IPS DF 6.9 (cell line): ENCODE data around the gene MTRR.
"Not testable (repeated sequence)": the region's sequence is repeated elsewhere in the genome, so short reads cannot be mapped to it uniquely, and the experiment has no call there.

Experiments used
- DNase-seq: peaks from one replicate; pipeline ENCODE4 v3.0.0-alpha.2; 2013; ENCODE audit warnings: low read depth, low spot score
- H3K27ac ChIP-seq: one replicate; pipeline ENCODE4 v1.5.1; 2013; ENCODE audit warnings: low read length, control low read depth
- H3K27me3 ChIP-seq: 2 replicates; pipeline ENCODE4 v1.6.1; 2013; ENCODE audit warnings: mild to moderate bottlenecking, low read length; ENCODE audit not compliant: control insufficient read depth, insufficient read depth
- H3K36me3 ChIP-seq: 2 replicates; pipeline ENCODE4 v1.6.1; 2013; ENCODE audit warnings: low read length; ENCODE audit not compliant: control insufficient read depth, insufficient read depth
- H3K4me1 ChIP-seq: 2 replicates; pipeline ENCODE4 v1.6.1; 2013; ENCODE audit warnings: low read length; ENCODE audit not compliant: control insufficient read depth, insufficient read depth
- H3K4me3 ChIP-seq: 2 replicates; pipeline ENCODE4 v1.5.1; 2013; ENCODE audit warnings: mild to moderate bottlenecking, low read length
- H3K9me3 ChIP-seq: 2 replicates; pipeline ENCODE4 v1.6.1; 2013; ENCODE audit warnings: low read length, inconsistent platforms; ENCODE audit not compliant: control insufficient read depth, insufficient read depth
- WGBS: extraction: QIAGEN DNeasy Blood & Tissue Kit; methylation state at CpG from one replicate; pipeline ENCODE4 v1.1.7; 2013; ENCODE audit warnings: mixed read lengths, missing lambda C conversion rate; ENCODE audit not compliant: insufficient read length, insufficient coverage; 5-methylcytosine and 5-hydroxymethylcytosine counted together

MTRR gene

DNA sequence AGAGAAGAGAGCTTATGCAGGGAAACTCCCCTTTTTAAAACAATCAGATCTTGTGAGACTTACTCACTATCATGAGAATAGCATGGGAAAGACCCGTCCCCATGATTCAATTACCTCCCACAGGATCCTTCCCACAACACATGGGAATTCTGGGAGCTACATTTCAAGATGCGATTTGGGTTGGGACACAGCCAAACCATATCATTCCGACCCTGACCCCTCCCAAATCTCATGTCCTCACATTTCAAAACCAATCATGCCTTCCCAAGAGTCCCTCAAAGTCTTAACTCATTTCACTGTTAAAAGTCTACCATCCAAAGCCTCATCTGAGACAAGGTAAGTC lies 42.5 kb downstream of the MTRR start:
- WGBS, result no CpG with 5 or more reads among the region's 3 CpGs
- not testable (repeated sequence) for DNase-seq, H3K9me3 ChIP-seq, H3K27me3 ChIP-seq, H3K27ac ChIP-seq, H3K4me1 ChIP-seq, H3K4me3 ChIP-seq, H3K36me3 ChIP-seq

DNA sequence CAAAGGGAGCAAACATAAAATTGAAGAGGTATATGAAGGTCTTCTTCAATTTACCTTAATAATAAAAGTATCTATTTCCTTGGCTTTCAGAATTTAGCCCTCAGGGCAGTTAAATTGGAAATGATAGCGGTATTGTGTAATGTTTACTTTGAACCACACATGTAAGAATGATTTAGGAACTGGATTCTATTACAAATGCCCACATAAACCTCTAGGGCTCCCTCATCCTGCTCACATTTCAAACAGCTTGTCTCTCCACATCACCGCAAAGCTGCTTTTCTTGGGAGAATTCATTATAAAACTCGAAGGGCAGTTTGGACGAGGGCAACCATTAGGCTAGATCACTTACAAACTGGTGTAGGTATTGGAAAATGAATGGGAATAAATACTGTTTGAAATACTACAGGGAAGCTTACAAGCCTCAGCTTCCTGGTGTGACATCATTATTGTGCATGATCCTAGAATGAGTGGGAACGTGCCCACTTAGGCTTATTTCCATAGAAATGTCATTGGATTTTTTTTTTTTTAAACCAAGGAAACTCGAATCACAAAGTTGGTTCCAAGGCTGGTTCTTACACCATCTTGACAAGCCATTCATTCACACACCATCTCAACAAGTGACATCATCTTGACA lies 47.3 kb downstream of the MTRR start:
- no CpG with 5 or more reads among the region's 6 CpGs for WGBS

DNA sequence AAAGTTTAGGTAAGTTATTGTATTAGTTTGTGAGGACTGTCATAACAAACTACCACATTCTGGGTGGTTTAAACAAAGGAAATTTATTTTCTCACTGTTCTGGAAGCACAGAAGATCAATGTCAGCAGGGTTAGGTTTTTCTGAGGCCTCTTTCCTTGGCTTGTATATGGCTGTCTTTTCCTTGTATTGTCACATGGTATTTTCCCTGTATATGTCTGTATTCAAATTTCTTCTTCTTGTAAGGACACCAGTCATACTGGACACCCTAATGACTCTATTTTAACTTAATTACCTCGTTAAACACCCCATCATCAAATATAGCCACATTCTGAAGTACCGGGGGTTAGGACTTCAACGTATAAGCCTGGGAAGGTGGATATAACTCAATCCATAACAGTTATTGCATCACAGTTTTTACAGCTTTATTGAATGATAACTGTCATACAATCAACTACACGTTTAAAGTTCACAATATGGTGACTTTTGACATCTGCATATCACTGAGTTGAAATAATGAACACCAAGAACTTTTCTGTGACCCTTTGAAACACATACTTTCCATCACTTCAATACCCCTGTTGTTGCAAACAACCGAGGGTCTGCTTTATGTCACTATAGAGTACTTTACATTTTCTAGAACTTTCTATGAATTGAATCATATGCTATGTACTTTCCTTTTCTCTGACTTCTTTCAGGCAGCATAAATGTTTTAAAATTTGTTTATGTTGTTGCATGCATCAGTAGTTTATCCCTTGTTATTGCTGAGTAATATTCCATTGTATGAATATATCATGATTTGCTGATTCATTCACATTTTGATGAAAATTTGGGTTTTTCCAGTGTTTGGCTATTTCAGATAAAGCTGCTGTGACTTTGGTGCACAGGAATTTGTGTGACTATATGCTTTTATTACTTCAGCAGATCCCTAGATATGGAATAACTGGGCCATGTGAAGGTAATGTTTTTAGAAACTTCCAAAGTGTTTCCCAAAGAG lies 48.5 kb downstream of the MTRR start:
- DNase-seq, result no peak
- no peak overlapping the region for H3K4me3 ChIP-seq
- H3K36me3 ChIP-seq, result no peaks in the 10 kb centered on the region
- no peaks in the 10 kb centered on the region for H3K4me1 ChIP-seq
- no peaks in the 10 kb centered on the region for H3K9me3 ChIP-seq
- WGBS, result no CpG with 5 or more reads among the region's 5 CpGs
- H3K27ac ChIP-seq, result no peak overlapping the region
- no peaks in the 10 kb centered on the region for H3K27me3 ChIP-seq

More for the DNA sequence above, 47.3 kb downstream of the MTRR start:
- Histone ChIP-seq H3K36me3 (no peaks in the 10 kb centered on the region), H3K9me3 (no peaks in the 10 kb centered on the region), H3K27ac (no peak overlapping the region), H3K4me1 (no peaks in the 10 kb centered on the region), H3K27me3 (no peaks in the 10 kb centered on the region), H3K4me3 (no peak overlapping the region)
- no peak for DNase-seq

DNA sequence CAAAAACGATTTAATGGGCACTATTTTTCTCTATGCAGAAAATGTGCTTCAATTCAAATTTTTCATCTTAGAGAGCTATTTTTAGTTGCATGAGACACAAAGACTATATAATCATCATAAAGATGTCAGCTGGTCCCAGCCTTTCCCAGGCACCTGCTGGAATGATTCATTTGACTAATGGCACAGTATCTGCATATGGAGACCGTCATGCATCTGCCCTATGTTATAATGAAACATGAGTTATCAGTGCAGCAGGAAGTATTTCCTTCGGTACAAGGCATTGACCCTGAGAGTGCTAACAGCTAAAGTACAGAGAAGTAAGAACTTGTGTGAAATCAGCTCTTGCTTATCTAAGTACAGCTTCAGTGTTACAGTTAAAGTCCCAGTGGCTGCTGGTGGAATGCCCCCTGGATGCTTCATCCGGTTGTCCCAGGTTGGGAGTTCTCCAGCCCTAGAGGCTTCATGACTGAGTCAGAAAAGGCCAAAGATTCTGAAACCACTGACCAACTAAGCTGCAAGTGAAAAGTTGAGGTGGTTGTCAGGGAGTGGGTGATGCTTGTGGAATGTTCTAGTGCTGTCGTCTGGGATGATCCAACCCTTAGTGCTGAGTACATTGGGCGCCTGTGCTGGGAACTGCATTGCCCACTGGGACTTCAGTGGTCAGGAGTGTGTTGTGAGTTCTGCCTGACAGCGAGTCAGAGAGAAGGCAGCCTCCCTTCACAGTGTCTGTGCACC lies 57.2 kb downstream of the MTRR start:
- Histone ChIP-seq H3K9me3 (no peaks in the 10 kb centered on the region), H3K4me1 (no peaks in the 10 kb centered on the region), H3K27me3 (no peaks in the 10 kb centered on the region), H3K36me3 (no peaks in the 10 kb centered on the region), H3K27ac (no peak overlapping the region), H3K4me3 (no peak overlapping the region)
- WGBS, result no CpG with 5 or more reads among the region's 7 CpGs
- DNase-seq, result no peak

DNA sequence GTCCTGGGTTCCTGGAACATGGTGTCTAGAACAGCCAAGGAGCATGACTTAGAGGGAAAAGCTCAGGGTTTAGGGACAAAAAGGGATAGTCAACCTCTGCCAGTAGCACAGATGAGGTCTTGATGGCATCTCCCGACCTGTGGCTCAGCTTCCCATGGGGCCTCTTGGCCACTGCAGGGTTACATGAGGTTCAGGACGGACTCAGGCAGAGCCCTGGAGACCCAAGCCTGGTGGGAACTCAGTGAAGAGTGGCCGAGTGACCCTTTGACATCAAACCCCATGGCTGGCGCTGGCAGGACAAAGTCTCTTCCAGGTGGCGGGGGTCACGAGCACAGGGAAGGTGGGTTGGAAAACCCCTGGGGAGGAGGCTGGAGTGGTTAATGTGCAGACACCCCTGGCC lies 57.8 kb downstream of the MTRR start:
- H3K9me3 ChIP-seq, result no peaks in the 10 kb centered on the region
- no peak overlapping the region for H3K27ac ChIP-seq
- no peak for DNase-seq
- H3K36me3 ChIP-seq, result no peaks in the 10 kb centered on the region
- WGBS, result no CpG with 5 or more reads among the region's 6 CpGs
- H3K27me3 ChIP-seq, result no peaks in the 10 kb centered on the region
- no peaks in the 10 kb centered on the region for H3K4me1 ChIP-seq
- H3K4me3 ChIP-seq, result no peak overlapping the region

DNA sequence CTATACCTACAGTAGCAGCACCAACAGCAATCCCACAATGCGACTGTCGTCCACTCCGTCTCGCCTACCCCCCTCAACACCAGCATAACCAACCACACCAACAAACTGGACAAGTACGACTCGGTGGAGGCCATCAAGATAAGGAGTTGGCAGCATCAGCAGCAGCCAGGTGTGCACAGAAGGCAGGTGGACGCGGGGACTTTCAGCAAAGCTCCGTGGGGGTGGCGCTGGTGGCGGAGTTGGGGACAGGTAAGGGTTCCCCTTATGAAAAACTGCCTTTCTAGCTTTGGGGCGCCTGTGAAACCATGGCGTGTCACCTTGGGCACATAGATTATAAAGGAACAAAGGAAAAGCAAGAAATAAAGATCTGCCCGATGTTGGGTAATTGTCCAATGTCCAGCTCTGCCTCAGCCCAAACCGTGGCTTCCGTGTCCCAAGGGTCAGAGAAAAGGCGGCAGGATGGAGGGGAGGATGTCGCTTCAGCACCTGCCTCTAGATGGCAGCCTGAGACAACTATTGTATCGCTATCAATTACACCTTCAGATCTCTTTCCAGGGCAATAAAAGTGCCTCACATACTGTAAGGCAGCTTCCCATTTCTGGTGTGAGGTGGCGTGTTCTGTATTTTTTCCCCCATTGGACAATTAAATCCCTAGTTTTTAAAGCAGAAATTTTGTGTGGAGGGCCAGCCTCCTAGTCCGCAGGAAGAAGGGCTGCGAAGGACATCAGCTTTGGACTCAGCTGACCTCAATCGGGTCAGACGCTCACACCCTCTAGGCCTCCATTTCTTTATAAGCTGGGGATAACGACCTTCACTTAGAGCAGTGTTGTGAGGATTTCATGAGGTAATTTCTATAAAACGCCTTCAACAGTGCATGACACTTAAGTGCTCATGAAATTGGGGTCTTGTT lies 58.8 kb downstream of the MTRR start:
- H3K27me3 ChIP-seq, result no peaks in the 10 kb centered on the region
- H3K9me3 ChIP-seq, result no peaks in the 10 kb centered on the region; the same call in 1 of the 2 replicates
- H3K27ac ChIP-seq, result no peak overlapping the region
- DNase-seq, result peak; percentile 43
- H3K4me3 ChIP-seq, result no peak overlapping the region
- no CpG with 5 or more reads among the region's 26 CpGs for WGBS
- no peaks in the 10 kb centered on the region for H3K4me1 ChIP-seq
- no peaks in the 10 kb centered on the region for H3K36me3 ChIP-seq

DNA sequence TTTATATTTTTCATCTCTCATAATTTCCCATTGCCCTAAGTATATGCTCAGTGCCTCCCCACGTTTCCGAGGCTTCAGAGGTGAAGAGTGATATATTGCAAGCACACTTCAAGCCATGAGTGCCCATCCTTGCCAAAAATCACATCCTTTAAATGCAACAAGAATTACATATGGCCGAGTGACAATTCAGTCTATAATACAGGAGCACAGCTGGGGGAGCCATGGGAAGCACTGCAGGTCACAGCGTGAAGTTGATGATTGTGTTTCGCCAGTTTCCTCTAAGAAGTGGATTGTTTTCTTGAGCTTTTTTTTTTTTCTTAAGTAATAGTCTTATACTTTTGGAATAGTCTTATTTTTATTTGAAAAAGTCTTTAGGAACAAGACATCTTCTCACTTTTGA lies 61.1 kb downstream of the MTRR start:
- Histone ChIP-seq H3K9me3 (no peaks in the 10 kb centered on the region; the same call in 1 of the 2 replicates), H3K4me1 (no peaks in the 10 kb centered on the region), H3K36me3 (no peaks in the 10 kb centered on the region), H3K27ac (no peak overlapping the region), H3K27me3 (no peaks in the 10 kb centered on the region), H3K4me3 (no peak overlapping the region)
- no CpG with 5 or more reads among the region's 5 CpGs for WGBS
- no peak for DNase-seq

DNA sequence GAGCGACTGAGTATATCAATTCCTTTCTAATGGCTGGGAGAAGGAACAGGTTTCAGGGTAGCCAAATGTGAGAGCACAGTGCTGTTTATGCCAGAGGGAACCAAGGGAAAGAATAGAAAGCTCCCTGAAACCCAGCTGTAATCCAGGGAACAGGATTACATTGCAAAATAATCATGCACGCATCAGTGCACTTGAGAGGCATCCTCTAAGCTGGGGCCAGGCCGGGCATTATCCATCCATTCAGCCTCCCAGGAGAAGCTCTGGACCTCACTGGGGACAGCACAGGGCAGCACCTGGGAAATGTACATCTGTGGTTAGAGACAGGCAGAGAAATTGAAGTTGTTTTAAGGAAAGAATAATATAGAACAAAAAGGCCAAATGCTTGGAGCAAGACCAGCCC lies 72.7 kb downstream of the MTRR start:
- Histone ChIP-seq H3K27me3 (no peaks in the 10 kb centered on the region), H3K4me1 (no peaks in the 10 kb centered on the region), H3K9me3 (no peaks in the 10 kb centered on the region), H3K27ac (no peak overlapping the region), H3K4me3 (no peak overlapping the region), H3K36me3 (no peaks in the 10 kb centered on the region)
- no peak for DNase-seq
- WGBS, result no CpG with 5 or more reads among the region's 3 CpGs

DNA sequence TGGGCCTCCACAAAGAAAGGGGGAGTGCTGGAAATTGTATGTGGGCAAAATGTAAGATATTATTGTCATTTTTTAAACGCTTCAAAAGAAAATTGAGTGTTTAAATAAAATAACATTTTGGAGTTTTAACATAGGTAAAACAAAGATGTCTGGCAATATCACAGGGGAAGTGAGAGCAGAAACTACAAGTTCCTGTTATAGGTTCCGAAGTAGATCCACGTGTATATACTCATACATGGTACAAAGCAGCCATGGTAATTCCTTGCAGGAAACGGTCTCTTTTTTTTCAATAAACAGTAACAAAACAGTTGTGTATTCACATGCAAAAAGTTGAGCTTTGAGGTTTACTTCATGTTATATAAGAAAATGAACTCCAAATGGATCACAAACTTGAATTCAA lies 78.4 kb downstream of the MTRR start:
- Histone ChIP-seq H3K4me3 (no peak overlapping the region), H3K27me3 (no peaks in the 10 kb centered on the region), H3K4me1 (no peaks in the 10 kb centered on the region), H3K27ac (no peak overlapping the region), H3K9me3 (no peaks in the 10 kb centered on the region), H3K36me3 (no peaks in the 10 kb centered on the region)
- DNase-seq, result no peak
- 100% methylated on average over 1 of the region's 4 CpGs for WGBS
